Measurements from ENCODE around the gene C3orf62.

GRCh38 chr3:49260806-49261324, 16.2 kb downstream of the C3orf62 start:
- TF ChIP-seq CTCF (IDR thresholded peaks at IDR 0.05; ENCODE audit: poor library complexity) (no peak), EZH2phosphoT487 (IDR thresholded peaks at IDR 0.05; ENCODE audit: low read depth, severe bottlenecking, unreplicated experiment) (no peak)
